Effector CD8-positive, alpha-beta T cell (primary cell): ENCODE measurements around the gene GRM7.

Experiments
- DNase-seq: peaks from one replicate; lab custom pipeline; 2025; lab: John Stamatoyannopoulos, UW

The GRM7 gene

DNA sequence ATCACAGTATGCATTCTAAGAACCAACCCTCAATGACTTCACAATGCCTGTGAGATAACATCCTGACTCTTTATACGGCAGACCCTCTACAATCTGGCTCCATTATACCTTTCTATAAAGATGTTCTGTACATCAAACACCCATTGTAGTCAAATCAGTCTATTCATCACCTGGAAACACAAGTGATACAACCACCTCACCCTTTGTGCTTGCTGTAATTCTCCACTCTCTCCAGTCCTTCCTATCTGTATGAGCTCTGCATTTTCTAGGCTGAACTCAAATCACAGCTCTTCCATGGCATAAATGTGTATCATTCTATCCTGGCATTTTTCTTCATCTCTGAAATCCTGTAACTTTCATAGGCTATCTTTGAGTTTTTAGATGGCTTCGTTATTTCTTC lies 539.4 kb downstream of the GRM7 start:
- DNase-seq = no peak

DNA sequence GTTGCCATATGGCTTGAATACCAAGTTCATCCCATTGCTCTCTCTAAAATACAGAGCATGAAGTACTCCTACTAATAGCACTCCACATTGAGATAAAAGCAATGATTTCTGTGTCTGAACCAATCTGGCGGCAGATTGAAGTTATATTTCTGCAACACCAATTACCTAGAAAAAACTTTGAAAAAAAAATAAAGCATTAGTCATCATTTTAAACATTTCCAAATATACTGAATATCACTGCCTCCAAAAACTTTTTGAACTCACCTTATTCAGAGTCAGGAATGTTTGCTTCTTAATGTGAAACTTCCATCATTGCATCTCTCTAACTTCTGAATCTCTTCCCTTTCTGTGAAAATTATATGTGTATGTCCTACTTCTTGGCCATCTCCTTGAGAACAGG lies 540.5 kb downstream of the GRM7 start:
- DNase-seq = no peak

- DNase-seq = no peak
These were observed 546.2 kb downstream of the GRM7 start for GRCh38 chr3:7407107-7407506.

- DNase-seq = no peak
These were observed 549.9 kb downstream of the GRM7 start for GRCh38 chr3:7410782-7411181.

GRCh38 chr3:7421065-7421464 lies 560.1 kb downstream of the GRM7 start:
- DNase-seq = no peak

- no peak for DNase-seq
These were observed 562.1 kb downstream of the GRM7 start for GRCh38 chr3:7423036-7423435.

DNA sequence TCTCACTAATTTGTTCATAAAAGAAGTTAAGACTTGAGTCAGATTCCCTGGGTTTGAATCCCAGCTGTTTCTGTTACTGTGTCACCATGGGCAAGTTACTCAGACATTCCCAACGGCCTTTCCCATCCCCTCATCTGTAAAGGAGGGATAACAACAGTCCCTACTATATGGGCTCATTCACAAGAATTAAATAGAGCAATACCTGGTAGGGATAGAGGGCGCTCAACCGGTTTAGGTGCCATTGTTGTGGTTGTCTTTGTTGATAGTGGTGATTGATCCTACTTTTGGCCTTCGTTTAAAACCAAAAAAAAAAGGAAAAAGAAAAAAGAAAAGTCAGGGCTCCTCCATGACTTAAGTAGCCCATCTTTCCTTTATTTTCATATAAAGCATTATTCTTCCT lies 563.1 kb downstream of the GRM7 start:
- DNase-seq = no peak

DNA sequence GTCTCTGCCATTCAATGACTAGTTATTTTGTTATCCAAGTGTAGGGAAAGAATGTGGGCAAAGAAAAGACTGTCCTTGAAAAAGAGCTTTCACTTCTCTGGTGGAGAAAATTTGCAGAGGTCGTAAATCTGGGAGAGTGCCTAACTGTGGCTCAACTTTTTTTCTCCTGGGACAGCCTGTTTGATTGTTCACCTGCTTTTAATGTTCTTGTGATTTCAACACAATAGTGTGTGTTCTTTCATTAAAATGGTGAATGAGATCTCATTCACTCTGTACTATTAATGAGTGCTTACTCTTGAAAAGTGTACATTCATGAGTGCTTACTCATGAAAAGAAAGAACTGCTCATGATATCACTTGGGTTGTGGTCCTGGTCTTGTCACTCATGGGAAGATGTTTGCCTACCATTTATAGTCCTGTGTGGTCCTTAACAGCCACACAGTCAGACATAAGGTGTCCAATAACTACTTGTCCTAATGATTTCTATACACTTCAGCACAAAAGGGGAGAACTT lies 567.3 kb downstream of the GRM7 start:
- DNase-seq = no peak

DNA sequence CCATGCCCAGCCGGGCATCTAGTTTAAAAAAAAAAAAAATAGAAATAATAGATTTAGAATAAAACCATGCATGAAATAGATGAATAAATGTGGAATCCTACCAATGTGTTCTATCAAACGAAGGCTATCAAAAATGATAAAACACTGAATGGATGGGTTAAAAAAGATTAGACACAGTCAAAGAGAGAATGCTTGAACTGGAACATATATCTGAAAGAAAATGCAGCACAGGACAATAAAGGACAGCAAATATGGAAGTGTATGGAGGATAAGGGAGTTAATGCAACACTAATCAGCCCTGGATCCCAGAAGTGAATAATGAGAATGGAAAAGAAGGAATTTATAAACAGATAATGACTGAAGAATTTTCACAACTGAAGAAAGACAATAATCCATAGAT lies 571.7 kb downstream of the GRM7 start:
- DNase-seq = no peak

GRCh38 chr3:7433073-7433472 lies 572.2 kb downstream of the GRM7 start:
- no peak for DNase-seq

GRCh38 chr3:7436542-7436941 lies 575.6 kb downstream of the GRM7 start:
- no peak for DNase-seq

DNA sequence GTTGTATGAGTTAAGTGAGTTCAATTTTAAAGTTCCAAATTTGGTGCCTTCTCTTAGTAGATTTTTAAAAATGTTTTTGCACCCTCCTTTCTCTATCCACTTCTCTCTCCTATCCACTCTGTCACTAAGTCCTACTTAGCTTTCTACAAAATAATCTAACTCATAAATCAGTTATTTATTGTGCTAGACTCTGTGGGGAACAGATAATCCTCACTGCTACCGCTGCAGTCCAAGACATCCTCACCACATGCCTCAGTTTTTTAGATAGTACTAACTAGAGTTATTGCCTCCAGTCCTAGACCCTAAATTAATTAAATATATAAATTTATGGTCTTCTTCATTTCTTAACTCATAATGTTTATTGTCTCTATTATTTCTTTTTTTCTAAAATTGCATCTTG lies 576.3 kb downstream of the GRM7 start:
- DNase-seq = no peak

DNA sequence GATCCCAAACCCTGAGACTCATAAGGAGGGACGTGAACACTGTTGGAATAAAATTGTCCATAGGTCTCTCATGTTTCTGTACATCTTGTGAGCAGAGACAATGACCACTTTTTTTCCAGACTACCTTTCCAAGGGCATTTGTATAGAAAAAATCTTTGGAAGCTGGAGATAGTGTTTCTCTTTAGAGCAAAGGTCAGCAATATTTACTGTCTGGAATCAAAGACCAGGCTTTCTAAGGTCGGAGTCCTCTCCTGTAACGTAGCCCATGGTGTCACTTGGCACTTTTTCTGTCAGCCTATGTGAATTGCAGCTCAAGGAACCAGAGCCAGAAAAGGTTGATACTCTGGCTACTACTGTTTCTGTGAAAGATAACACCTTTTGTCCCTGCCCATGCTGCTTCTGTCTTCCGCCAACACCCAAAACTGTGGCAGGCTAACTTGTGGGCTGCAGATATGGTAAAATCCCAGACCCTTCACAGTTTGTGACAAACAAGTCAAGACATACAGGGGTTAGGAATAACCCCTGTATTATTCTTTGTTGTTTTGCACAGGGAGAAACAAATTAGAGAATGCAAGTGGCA lies 578.3 kb downstream of the GRM7 start:
- DNase-seq = no peak

GRCh38 chr3:7444886-7445285 lies 584.0 kb downstream of the GRM7 start:
- no peak for DNase-seq

DNA sequence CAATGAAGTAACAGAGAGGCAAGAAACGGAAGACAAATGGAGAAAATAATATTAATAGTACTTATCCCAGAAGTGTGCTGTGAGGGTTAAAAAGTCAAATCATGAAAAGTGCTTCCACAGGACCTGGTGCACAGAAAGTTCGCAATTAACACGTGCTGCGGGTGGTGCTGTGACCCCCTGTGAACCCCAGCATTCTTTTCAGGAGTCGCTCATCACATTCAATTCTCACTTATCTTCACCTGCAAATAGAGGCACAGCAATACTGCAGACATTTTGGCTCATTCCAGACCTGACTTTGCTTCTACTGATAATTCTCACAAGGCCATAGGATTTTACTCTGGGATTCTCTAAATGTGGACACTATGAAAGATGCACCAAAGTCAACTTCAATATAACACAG lies 584.4 kb downstream of the GRM7 start:
- no peak for DNase-seq

DNA sequence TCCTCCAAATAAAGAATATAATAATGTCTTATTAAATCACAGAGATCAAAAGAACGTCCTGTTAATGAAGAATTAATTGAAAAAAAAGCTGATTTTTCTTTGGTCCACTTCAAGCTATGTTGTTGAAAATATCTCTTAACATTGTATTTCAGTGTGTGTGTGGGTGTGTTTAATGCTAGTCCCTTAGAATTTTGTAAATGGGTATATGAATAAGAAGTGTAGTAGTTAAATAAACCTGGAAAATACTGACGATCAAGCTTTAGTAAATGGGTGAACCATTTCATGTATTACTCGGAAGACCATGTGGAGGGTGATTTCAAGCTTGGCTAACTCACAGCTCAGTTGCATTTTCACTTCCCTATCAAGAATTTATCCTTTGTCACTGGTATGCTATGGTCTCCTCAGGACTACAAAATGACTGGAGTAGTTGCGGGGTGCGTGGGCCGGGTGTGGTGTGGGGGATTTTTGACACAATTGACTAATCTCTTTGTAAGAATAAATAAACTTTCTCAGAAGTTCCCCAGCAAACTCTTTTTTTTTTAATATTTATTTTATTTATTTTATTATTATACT lies 586.4 kb downstream of the GRM7 start:
- no peak for DNase-seq

- DNase-seq = no peak
These were observed 595.5 kb downstream of the GRM7 start for GRCh38 chr3:7456386-7456785.

- no peak for DNase-seq
These were observed 600.4 kb downstream of the GRM7 start for GRCh38 chr3:7461202-7461825.

- no peak for DNase-seq
These were observed 609.0 kb downstream of the GRM7 start for GRCh38 chr3:7469866-7470265.

GRCh38 chr3:7484636-7485035 lies 623.7 kb downstream of the GRM7 start:
- DNase-seq = no peak

DNA sequence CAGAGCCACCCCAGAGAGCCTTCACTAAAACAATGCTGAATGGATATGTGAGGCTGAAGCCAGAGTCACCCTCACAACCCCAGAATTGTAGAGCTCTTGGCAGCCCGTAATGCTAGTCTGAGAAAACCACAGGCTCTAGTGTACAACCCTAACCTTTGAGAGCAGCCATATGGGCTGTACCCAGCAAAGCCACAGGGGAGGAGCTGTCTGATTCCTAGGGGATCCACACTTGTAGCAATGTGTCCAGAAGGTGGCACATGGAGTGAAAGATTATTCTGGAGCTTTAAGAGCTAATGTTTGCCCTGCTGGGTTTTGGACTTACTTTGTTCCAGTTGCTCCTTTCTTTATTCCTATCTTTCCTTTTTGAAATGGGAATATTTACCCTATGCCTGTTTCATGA lies 626.8 kb downstream of the GRM7 start:
- no peak for DNase-seq

DNA sequence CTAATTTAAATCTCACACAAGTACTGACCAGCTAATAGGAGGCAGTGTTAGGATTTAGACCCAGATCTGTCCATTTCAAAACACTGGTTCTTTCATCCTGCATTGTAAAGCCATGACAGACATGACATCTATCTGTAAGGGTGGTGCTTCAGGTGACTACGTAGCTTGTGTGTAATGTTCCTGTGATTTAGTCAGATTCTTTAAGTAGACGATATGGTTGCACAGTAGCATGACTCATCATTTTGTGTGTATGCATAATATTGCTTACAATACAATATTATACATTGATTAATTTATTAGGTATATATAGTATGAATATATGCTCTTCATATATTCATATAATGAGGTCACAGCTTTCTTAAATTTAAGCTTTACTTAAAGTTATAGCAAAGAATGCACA lies 628.5 kb downstream of the GRM7 start:
- DNase-seq = no peak

DNA sequence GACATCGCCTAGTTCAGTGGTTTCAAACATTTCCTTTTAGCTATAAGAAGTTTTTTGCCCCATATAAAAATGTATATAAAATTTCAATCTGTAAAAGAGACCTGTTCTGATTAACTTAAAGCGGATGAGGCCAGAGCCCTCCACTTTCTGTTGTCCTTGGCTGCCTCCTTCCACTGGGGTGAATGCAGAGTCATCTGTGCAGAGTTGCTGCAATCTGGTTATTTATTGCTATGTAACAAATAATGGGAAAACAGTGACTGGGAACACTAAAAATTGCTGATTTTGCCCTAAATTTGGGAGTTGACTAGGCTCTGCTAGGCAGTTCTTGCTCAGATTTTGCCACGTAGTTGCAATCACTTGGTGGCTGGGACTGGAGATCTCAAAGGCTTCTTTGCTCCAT lies 637.8 kb downstream of the GRM7 start:
- DNase-seq = no peak

DNA sequence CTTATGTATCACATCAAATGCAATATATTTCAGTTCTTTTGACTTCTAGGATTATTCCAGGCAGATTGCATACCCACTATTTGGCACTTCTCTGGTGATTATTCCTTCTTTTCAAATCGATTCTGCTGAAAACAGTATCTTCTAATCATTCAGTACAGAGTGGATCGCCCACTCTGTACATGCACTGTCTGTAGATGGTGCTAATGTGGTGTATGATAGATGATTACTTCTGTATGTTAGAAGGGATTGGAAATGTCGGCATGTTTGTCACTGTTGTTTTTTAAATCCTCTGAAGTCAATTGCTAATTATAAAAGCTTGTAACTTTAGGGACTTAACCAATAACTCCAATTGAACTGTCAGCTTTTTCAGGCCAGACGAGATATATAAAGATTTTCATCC lies 642.5 kb downstream of the GRM7 start:
- DNase-seq = no peak
